Measurements from ENCODE around the gene IGFALS.

The IGFALS gene

GRCh38 chr16:1823821-1824220 lies 30.3 kb upstream of the IGFALS start:
- H3K4me3 ChIP-seq (ENCODE audit: low read depth in 1 of 2, low read length in 1 of 2) = no peak overlapping the region
- TF ChIP-seq CTCF (IDR thresholded peaks at IDR 0.05) = no peak
- H3K27me3 ChIP-seq = no peaks in the 10 kb centered on the region
- peaks cover 41% of the 10 kb centered on the region for H3K36me3 ChIP-seq
- H3K9me3 ChIP-seq = no peaks in the 10 kb centered on the region
- no peak overlapping the region for H3K27ac ChIP-seq
- H3K4me1 ChIP-seq (ENCODE audit: control insufficient read depth in 1 of 2, insufficient read depth in 1 of 2, low read depth in 1 of 2, low read length in 1 of 2) = peaks cover 17 to 19% of the 10 kb centered on the region in 2 experiments

GRCh38 chr16:1822801-1823200 lies 29.3 kb upstream of the IGFALS start:
- H3K4me3 ChIP-seq (ENCODE audit: low read depth in 1 of 2, low read length in 1 of 2) = no peak overlapping the region
- no peaks in the 10 kb centered on the region for H3K9me3 ChIP-seq
- TF ChIP-seq CTCF (IDR thresholded peaks at IDR 0.05) = no peak
- H3K4me1 ChIP-seq (ENCODE audit: control insufficient read depth in 1 of 2, insufficient read depth in 1 of 2, low read depth in 1 of 2, low read length in 1 of 2) = peaks cover 16 to 17% of the 10 kb centered on the region in 2 experiments
- H3K36me3 ChIP-seq = peaks cover 51% of the 10 kb centered on the region
- H3K27ac ChIP-seq = no peak overlapping the region
- no peaks in the 10 kb centered on the region for H3K27me3 ChIP-seq

- Histone ChIP-seq H3K4me3 (ENCODE audit: low read depth in 1 of 2, low read length in 1 of 2) (no peak overlapping the region), H3K27ac (no peak overlapping the region), H3K36me3 (peaks cover 59% of the 10 kb centered on the region), H3K4me1 (ENCODE audit: control insufficient read depth in 1 of 2, insufficient read depth in 1 of 2, low read depth in 1 of 2, low read length in 1 of 2) (peaks cover 10 to 11% of the 10 kb centered on the region in 2 experiments), H3K27me3 (no peaks in the 10 kb centered on the region), H3K9me3 (no peaks in the 10 kb centered on the region)
- TF ChIP-seq CTCF (IDR thresholded peaks at IDR 0.05) = no peak
Measured at GRCh38 chr16:1821861-1822611, 28.5 kb upstream of the IGFALS start.

GRCh38 chr16:1820946-1821290 lies 27.4 kb upstream of the IGFALS start:
- no peak for TF ChIP-seq CTCF (IDR thresholded peaks at IDR 0.05)
- Histone ChIP-seq H3K9me3 (no peaks in the 10 kb centered on the region), H3K27me3 (no peaks in the 10 kb centered on the region), H3K4me1 (ENCODE audit: control insufficient read depth in 1 of 2, insufficient read depth in 1 of 2, low read depth in 1 of 2, low read length in 1 of 2) (peaks cover 9% of the 10 kb centered on the region in 2 experiments), H3K27ac (no peak overlapping the region), H3K36me3 (peaks cover 70% of the 10 kb centered on the region), H3K4me3 (ENCODE audit: low read depth in 1 of 2, low read length in 1 of 2) (no peak overlapping the region)

- peaks cover 74% of the 10 kb centered on the region for H3K36me3 ChIP-seq
- no peaks in the 10 kb centered on the region for H3K27me3 ChIP-seq
- H3K9me3 ChIP-seq = no peaks in the 10 kb centered on the region
- H3K4me1 ChIP-seq (ENCODE audit: control insufficient read depth in 1 of 2, insufficient read depth in 1 of 2, low read depth in 1 of 2, low read length in 1 of 2) = peaks cover 3% of the 10 kb centered on the region in 2 experiments
- H3K4me3 ChIP-seq (ENCODE audit: low read depth in 1 of 2, low read length in 1 of 2) = no peak overlapping the region
- no peak for TF ChIP-seq CTCF (IDR thresholded peaks at IDR 0.05)
- H3K27ac ChIP-seq = no peak overlapping the region
Measured at GRCh38 chr16:1820096-1820945, 26.8 kb upstream of the IGFALS start.

All from neutrophil (primary cell).